Stimulated activated CD4-positive, alpha-beta T cell treated with anti-CD3 and anti-CD28 coated beads, Interleukin-15, amount 100 ng/mL, for 1 hour (primary cell): ENCODE measurements around the gene RNF208.

Source experiments
- DNase-seq, 2 donors: peaks; one replicate each; pipeline ENCODE4 v3.0.0-alpha.2; 2020; ENCODE audit warnings: low read depth in 1 of 2, low spot score in 1 of 2

The RNF208 gene

DNA sequence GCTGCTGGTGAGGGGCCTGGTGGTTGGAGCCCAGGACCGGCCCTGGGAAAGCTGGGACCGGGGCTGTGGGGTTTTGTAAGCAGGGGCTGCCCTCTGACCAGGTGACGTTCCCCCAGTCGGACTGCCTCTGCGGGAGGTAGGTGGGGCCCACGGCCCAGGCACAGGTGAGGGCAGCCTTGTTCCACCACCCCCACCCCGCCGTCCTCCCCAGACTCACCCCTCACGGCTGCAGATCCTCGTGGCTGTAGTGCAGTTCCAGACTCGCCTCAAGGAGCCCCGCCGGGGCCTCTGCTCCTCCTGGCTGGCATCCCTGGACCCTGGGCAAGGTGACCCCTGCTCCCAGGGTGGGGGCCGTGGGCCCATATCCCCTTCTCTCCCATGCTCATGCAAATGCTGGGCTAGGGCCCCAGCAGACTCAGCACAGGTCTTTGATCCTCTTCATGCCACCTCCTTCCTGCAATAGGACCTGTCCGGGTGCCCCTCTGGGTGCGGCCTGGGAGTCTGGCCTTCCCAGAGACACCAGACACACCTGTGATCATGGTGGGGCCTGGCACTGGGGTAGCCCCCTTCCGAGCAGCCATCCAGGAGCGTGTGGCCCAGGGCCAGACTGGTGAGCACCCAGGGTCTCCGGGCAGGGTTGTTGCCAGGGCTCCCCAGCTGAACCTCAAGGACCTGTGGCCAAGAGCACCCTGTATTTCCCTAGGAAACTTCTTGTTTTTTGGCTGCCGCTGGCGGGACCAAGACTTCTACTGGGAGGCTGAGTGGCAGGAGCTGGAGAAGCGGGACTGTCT is 6.6 kb downstream of the RNF208 start:
- DNase-seq: no peak

DNA sequence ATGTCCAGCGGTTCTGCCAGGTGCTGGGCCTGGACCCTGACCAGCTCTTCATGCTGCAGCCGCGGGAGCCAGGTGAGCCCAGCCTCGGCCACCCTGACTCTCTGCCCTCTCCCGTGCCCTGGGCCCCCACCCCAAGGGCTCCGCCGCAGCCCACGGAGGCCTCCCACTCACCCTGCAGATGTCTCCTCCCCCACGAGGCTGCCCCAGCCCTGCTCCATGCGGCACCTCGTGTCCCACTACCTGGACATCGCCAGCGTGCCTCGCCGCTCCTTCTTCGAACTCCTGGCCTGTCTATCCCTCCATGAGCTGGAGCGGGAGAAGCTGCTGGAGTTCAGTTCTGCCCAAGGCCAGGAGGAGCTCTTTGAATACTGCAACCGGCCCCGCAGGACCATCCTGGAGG is 7.4 kb downstream of the RNF208 start:
- DNase-seq: no peak

DNA sequence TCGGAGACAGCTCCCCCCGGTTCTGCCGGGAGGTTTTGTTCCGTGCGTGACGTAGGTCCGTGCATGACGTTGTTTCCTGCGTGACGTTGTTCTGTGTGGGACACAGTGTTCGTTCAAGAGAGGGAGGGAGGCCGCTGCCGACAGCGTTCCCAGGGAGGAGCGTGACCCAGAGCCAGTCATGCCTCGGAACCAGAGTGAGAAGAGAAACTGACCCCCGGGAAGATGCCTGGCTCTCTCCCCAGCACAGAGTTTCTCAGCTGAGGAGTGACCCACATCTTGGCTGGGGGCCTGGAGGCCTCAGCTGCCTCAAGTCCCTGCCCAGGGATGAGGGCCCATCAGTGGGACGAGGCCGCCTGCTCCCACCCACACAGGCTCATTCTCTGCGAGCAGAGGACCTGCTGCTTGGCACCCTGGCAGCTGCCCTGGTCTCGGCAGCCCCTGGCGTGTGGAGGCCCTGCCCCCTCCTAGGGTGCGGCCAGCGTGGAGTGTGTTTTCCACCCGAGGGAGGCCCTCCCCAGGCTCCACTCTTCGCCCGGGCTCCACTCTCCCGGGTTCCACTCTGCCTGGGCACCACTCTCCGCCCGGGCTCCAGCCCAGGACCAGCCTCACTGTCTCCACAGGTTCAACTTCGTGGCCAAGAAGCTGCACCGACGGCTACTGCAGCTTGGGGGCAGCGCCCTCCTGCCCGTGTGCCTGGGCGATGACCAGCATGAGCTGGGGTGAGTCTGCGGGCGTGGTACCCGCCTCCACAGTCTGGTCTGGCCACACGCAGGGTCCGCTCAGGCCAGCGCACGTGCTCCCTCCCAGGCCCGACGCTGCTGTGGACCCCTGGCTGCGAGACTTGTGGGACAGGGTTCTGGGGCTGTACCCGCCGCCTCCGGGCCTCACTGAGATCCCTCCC is 8.6 kb downstream of the RNF208 start:
- DNase-seq: no peak

DNA sequence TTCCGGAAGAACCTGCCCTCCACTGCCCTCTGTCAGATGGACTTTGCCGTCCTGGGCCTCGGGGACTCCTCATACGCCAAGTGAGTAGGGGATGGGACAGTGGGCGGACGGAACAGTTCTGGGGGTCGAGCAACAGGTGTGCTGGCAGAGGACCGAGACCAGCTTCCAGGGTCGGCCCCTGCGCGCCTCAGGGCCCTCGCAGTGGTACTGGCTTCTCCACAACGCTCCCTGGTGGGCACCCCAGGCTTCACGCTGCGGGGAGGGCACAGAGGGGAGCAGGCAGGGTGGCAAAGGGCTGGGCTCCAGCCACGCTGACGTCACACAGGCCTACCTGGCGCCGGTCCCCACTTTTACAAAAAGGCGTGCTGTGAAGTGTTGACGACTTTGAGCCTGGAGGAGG is 9.5 kb downstream of the RNF208 start:
- no peak for DNase-seq

DNA sequence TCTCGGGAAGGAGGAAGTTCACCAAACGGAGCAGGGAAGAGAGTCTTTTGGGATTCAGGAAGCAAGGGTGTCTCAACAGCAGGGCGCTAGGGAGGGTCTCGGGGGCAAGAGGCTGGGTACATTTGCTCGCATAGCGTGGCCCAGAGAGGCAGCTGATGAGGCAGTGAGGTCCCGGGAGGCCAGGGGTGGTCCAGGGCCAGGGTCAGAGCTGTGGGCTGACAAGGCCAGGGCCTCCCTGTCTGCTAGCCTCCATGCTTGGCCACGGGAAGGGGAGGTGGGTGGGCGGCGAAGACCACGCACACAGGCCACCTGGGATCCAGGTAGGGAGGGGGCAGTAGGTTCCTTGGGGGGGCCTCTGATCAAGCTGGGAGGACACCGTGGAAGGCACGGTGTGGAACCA is 10.5 kb downstream of the RNF208 start:
- no peak for DNase-seq

DNA sequence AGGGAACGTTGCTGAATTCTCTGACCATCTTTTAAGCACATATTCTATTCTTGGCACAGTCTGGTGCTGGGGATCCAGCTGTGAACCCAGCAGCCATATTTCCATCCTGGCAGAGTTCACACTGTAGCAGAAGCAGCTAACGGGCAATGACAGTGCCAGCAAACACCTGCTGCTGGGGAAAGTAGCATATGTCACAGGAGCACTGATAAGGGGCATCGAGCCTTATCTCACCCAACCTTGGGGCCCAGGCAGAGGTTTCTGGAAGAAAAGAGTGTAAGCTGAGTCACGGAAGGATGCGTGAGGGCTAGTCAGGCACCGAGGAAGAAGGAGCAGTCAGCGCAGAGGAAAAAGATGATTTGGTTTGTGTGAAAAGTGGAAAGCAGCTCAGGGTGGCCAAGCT is 15.4 kb downstream of the RNF208 start:
- DNase-seq: no peak

DNA sequence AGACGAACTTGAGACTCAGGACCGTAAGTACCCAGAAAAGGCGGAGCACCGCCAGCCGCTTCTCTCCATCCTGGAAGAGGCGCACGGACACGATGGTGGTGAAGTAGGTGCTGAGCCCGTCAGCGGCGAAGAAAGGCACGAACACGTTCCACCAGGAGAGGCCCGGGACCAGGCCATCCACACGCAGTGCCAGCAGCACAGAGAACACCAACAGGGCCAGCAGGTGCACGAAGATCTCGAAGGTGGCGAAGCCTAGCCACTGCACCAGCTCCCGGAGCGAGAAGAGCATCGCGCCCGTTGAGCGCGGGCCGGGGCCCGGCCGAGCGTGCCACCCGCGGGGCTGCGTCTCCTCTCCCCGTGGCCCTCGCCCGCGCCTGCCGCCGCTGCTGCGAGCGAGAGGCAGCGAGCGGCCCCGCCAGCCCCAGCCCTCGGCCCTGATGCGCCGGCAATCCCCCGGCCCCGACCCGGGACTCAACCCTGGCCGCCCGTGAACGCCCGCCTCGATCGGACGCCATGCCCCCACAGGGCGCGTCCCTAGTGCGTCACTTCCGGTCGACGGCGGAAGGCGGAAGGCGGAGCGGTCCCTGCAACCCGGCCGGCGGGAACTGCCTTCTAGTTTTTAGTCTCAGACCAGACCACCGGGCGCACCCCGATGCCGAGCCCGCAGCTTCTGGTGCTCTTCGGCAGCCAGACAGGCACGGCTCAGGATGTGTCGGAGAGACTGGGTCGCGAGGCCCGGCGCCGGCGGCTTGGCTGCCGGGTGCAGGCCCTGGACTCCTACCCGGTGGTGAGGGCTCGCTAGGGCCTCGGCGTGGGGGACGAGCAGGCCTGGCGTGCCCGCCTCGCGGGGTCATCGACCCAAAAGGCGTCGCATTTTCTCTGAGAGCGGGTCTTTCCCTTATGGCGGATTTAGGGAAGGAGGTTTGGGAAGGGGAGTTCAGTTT is 16.6 kb downstream of the RNF208 start, which contains the start of the genes NDOR1 and TMEM203:
TSS of gene NDOR1 (plus strand) at position 575 of the 944 bp plus-strand sequence. CDS start at position 653, 78 bp downstream.
TSS of gene TMEM203 (minus strand) at position 523 of the 944 bp plus-strand sequence. CDS start at position 289, 234 bp downstream.
- peak; percentile 82 to 91 for DNase-seq

DNA sequence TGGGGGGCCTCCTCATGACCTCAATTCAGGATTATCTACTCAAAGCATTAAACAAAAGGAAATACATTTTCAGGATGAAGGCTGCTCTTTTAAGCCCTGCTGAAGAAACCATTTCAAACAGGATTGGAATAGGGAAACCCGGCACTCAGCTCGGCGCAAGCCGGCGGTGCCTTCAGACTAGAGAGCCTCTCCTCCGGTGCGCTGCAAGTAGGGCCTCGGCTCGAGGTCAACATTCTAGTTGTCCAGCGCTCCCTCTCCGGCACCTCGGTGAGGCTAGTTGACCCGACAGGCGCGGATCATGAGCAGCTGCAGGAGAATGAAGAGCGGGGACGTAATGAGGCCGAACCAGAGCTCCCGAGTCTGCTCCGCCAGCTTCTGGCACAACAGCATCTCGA is 17.3 kb downstream of the RNF208 start:
- DNase-seq: no peak

DNA sequence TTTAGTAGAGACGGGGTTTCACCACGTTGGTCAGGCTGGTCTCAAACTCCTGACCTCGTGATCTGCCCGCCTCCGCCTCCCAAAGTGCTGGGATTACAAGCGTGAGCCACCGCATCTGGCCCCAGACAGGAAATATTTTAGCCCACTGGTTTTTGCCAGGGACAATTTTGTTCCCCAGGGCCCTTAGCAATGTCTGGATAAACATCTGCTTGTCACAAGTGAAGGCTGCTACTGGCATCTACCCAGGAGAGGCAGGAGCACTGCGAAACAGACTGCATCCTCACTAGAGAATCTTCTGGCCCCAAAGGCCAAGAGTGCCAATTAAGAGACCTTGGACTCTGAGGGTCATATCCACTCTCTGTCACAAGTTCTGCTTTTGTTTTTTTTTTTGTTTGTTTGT is 19.1 kb downstream of the RNF208 start:
- no peak for DNase-seq

DNA sequence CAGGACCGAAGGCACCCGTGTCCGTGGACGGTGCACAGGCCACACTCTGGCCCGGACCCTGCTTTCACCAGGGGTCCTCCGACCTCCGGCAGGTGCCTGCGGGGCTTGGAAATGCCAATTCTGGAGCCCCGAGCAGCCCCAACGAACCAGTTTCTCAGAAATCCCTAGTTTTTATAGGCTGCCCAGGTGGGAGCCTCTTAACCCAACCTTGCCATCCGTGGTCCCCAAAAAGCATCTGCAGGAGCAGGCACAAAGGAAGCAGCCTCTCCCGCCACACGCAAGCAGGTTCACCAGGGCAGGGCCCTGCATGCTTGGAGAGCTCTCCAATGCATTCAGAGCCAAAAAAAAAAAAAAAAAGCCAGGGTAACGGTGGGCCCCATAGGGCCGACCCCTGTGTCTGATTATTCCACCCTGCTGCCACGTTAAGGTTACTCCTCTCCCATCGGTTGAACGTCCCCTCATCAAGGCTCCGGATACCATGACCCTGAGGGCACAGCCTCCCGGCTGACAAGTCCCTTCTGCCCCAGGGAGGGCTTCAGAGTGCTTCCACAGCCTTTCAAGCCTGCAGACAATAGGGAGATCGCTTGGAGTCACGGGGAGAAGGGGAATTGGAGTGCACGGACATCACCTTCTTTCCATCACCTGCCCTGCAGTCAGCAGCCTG is 20.7 kb downstream of the RNF208 start:
- no peak for DNase-seq

DNA sequence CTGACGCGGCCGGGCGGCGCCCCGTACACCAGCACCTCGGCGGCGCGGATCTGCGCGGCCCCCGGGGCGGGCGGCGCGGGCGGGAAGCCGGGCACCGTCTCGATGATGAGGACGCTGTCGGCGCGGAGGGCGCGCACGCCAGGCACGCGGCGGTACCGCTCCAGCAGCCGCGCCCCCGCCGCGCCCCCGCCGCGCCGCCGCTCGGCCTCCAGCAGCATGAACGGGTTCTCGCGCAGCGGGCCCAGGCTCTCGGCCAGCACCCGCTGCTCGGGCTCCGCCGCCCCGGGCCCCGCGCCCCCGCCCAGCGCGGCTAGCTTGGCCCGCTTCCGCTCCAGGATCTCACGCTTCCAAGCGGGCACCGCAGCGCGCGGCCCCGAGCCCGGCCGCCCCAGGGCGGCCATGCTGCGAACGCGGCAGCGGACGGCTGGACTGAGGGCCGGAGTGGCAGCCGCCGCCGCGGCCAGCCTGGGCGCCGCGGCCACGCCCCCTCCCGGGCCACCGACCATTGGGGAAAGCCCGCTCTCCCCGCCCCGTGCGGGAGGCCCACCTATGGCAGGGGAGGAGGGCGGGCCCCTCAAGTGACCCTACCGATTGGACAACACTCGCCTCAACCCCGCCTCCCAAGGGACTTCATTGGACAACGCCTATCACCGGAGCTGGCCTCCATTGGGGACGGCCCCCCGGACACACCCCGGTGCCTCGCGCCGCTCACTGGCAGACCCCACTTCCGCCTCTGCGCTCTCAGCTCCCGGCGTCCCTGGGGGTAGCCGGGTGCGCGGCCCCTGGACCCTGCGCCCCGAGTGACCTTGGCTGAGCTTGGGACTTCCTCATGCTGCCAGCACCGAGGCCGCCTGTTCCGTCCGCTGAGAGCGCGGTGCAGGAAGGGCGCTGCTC is 21.5 kb downstream of the RNF208 start, which contains the start of gene TPRN:
TSS of gene TPRN (minus strand) at position 431 of the 894 bp plus-strand sequence. CDS start at position 401, 30 bp downstream.
- peak; percentile 94 to 97 for DNase-seq

DNA sequence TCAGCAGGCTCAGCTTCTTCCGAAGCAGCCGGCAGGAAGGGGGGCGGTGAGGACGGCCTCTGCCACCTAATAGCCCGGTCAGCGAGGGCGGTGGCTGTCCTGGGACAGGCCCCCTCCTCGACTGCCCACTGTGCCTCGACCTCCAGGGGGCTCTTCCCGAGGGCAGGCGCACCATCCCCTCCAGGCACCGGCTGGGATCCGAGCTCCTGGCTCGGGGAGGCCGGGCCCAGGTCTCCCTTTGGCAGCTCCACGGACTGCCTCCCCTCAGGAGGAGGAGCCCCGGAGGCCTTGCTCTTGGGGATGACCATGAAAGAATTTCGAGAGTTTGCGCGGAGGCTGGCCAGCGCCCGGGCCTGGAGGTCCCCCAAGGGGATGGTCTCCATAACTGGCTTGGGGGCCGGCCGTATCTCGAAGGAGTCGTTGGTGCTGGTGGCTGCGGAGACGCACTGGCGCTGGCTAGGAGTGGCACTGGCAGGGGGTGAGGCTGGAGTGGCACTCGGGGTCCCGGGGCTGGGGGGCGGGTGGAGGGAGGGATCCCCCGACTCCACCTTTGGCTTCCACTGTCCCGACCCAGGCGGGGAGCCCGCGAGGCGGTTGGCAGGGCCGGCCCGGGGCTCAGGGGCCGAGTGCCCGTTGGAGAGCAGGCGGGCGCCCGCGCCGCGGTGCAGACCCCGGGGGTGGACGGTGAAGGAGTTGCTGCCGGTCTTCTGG is 22.5 kb downstream of the RNF208 start:
- no peak for DNase-seq

DNA sequence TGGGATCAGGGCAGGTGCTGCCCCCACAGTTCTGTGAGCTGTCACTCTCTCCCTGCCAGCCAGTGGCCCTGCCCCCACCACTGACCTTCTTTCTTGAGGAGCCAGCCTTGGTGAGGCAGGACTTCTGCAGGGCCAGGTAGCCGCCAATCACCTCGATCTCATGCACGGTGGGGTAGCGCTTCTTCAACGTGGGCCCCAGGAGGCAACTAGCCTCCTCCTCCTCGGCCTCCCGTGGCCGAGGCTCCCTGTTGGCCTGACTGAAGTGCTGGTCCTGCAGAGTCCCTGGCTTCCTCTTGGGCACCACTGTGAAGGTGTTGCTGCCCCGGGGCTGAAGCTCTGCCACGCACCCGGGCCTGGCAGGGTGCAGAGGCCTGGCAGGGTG is 23.1 kb downstream of the RNF208 start:
- DNase-seq: no peak

DNA sequence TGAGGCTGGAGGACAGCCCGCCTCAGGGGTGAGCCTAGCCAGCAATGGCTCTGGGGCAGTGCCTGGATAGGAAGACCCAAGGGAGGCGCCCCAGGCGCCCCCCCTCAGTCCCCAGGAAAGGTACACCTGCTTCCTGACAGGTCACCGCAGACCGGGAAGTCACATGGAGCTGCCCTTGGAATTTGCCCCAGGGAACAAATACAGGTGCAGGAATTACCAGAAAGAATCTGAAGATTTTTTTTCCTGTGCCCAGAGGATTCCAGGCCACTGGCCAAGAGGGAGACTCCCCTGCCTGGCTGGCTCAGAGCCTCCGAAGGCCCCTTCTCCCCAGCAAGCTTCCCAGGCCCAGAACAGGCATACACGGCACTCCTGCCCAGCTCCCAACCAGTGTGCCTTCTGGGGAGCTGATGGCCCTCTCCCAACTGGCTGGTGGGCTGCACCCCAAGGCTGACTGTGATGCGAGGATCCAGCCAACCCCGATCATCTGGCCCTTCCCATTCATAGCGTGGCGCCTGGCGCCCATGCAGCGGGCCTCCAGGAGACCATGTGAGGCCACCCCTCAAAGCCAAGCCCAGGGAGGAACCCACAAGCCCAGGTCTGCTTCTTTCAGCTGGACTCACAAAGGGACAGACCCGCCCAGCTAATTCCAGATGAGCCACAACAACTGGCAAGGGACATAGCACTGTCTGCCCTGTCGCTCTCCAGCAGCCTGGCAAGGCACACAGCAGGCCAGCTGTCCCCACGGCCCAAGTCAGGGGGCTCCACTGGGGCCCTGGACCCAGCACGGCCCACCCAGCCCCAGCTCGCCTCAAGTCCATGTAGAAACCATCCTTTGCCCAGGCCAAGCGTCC is 23.8 kb downstream of the RNF208 start:
- DNase-seq: no peak

DNA sequence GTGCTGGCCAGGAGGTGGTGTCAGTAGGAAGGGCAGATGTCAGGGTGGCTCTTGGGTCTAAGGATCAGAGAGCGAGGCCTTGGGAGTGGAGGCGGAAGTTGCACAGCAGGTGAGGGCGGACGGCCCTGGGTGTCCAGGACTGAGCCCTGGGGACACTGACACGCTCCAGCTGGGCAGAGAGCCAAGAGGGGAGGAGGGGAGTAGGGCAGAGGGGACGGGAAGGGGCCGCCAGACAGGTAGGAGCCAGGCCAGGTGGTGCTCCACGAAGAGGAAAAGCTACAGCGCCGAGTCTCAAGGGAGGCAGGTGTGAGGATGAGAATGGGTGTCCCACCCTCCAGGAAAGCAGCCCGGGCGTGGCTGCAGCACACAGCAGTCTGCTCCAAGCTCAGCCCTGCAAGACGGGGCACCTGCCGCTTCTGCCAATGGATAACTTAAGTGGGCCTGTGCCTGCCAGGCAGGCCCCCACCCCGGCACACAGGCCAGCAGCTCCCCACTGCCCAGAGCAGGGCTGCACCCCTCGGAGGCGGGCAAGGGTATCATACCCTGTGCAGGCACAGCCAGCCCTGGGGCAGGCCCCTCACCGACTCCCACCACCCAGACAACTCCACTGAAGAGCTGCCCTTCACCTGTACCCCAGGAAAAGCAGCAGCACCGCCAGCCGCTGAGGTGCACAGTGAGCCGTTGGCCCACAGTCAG is 26.4 kb downstream of the RNF208 start:
- no peak for DNase-seq

DNA sequence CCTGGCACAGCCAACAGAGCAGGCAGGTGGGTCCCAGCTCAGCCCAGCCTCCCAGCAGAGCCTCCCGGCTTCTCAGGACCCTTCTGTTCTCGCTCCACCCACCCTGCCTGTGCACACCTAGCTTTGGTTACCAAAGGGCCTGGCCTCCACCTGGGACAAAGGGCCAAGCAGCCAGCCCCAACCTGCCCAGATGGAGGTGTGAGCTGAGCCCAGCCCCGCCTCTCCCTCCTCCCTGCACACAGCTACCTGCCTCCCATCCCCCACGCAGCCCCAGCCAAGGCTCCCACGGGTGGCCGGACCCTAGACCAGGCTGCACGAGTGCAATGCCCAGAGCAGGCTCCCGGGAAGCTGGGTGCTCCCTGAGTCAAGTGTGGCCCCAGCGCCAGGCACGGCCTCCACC is 27.1 kb downstream of the RNF208 start:
- no peak for DNase-seq

DNA sequence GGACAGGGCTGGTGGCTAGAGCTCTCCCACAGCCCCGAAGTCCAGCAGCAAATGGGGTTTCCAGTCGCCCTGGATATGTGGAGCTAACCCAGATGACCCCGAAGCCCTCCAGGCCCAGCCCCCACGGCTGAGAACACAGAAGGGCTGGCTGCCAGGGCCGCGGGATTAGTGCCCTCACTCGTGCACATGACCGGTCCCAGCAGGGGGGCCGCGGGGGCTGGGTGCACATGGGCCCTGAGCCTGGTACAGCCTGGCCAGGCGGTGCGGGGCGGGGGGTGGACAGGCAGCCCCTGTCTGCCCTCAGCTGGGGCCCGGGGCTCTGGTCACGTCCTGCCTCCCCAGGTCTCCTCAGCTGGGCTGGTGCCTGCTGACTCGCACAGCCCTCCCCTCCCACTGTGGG is 27.7 kb downstream of the RNF208 start:
- DNase-seq: no peak
